Lower leg skin (tissue), 3 donors: ENCODE measurements around the gene FBN1.

Experiments used
- CTCF ChIP-seq, 3 donors: fragments of 450-650 bp; IDR thresholded peaks; one replicate each; pipeline ENCODE4 v1.5.1; 2016; ENCODE audit warnings: antibody characterized with exemption in 3 of 3, mild to moderate bottlenecking in 3 of 3, moderate library complexity in 2 of 3
- POLR2A ChIP-seq, 2 donors: fragments of 450-650 bp; IDR thresholded peaks; one replicate each; pipeline ENCODE4 v1.6.1; 2016 to 2017; ENCODE audit warnings: antibody characterized with exemption in 2 of 2, mild to moderate bottlenecking in 1 of 2, moderate library complexity in 1 of 2

GRCh38 chr15:48437178-48437577 lies 208.3 kb downstream of the FBN1 start:
- TF ChIP-seq POLR2A (IDR thresholded peaks at IDR 0.05) (no peak), CTCF (IDR thresholded peaks at IDR 0.05) (no peak)
